Brain microvascular endothelial cell (primary cell): ENCODE data around the gene TRPV2.
A peak's percentile ranks its signal among the peaks of the same experiment; 100 is the strongest.

Source experiments
- DNase-seq: peaks from one replicate; pipeline ENCODE4 v3.0.0-alpha.2; 2020
- H3K27ac ChIP-seq: fragments of 250-450 bp; sonication (Bioruptor Pico); 2 replicates; pipeline ENCODE4 v1.5.1; 2020; ENCODE audit warnings: mild to moderate bottlenecking, moderate library complexity
- H3K27me3 ChIP-seq: fragments of 250-450 bp; sonication (Bioruptor Pico); replicated peaks from 2 replicates; pipeline ENCODE4 v1.5.1; 2020; ENCODE audit warnings: mild to moderate bottlenecking
- H3K36me3 ChIP-seq: fragments of 250-450 bp; sonication (Bioruptor Pico); replicated peaks from 2 replicates; pipeline ENCODE4 v1.5.1; 2020; ENCODE audit warnings: mild to moderate bottlenecking
- H3K4me3 ChIP-seq: 2 replicates; pipeline ENCODE4 v1.5.1; 2011; ENCODE audit warnings: low read depth, mild to moderate bottlenecking, control low read depth, low read length, moderate library complexity
- CTCF ChIP-seq: IDR thresholded peaks from 2 replicates; pipeline ENCODE4 v1.5.1; 2011; ENCODE audit warnings: low read depth, mild to moderate bottlenecking, moderate library complexity, low read length, control low read depth, inconsistent platforms; ENCODE audit errors: missing control alignments
- in situ Hi-C: cut with HindIII; loops from 2 replicates; pipeline ENCODE4 v1.10.0; 2017; ENCODE audit warnings: low sequenced_read_pairs, low pct_ligation_motif_present

Gene TRPV2

DNA sequence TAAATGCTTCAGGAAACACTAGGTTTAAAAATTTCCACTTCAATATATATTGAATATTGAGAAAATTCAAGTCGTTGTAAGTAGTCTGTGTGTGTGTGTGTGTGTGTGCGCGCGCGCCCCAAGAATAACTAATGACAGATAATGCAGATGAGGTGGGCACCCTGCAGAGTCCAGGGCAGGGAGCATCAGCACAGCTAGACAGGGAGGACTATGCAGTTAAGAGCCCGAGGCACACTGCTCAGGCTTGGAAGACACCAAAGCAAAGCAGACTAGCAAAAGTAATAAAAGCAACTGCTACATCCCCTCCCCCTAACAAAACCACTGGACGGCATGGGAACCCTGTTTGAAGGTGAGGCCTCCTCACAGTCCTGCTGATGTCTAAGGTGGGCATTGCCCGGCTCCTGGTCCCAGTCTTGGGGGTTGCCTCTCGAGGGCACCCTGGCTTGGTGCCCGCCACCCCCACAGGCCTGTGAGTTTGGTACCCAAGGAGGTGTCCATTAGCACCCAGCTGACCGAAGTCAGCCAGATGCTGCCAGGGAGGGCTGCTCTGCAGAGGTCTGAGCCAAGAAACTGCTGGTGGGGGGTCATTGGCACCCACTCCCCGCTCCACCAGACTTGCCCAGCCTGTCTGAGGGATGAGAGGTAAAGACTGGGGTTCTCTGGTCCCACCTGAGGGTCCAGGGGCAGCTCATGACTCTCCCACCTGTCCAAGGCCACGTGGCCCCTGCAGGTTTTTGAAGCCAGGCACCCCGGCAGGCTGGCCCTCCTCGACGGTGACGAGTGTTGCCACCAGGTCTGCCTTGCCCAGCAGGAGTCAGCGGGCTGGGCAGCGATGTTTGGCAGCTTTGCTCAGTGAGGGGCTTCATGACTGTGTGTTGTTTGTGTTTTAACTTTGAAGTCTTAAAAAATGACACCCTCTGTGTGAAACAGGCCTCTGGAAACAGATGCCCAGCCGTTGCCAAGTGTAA is 58.0 kb downstream of the TRPV2 start:
- Histone ChIP-seq H3K27me3 (no peaks in the 10 kb centered on the region), H3K36me3 (no peaks in the 10 kb centered on the region), H3K27ac (no peak overlapping the region), H3K4me3 (no peak overlapping the region)
- TF ChIP-seq CTCF, result no peak
- no peak for DNase-seq
- in situ Hi-C loops, result no loop called here

DNA sequence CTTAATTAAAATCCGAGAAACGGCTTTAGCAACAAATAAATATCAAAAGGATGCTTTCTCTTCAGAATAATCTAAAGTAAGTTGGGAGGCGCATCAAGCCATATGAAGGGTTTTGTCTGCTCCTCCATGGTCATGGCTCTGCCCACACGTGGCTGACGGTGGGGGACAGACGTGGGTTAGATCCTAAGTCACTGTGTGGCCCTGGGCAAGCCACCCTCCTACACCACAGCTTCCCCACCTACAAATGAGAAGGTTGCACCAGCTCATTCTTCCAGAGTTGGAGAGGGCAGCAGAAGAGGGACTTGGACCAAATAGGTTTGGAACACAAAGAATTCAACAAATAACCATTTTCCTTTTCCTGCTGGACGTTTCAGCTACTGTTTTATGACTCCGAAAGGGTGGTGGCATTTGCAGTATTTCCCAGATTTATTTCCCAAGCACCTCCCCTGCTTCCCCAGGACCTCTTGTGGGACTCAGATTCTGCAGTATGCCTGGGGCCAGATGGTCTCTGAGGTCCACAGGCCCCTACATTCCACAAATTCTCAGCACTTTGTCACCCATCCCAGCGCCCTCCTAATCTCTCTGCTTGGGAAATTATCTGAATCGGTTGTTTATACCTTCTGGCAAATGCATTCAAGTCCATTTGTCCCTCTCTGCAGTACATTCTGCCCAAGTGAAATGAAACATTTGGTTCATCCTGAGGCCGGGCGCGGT is 58.8 kb downstream of the TRPV2 start:
- Histone ChIP-seq H3K27me3 (no peaks in the 10 kb centered on the region), H3K4me3 (no peak overlapping the region), H3K36me3 (no peaks in the 10 kb centered on the region), H3K27ac (no peak overlapping the region)
- in situ Hi-C loops, result no loop called here
- no peak for DNase-seq
- no peak for TF ChIP-seq CTCF

DNA sequence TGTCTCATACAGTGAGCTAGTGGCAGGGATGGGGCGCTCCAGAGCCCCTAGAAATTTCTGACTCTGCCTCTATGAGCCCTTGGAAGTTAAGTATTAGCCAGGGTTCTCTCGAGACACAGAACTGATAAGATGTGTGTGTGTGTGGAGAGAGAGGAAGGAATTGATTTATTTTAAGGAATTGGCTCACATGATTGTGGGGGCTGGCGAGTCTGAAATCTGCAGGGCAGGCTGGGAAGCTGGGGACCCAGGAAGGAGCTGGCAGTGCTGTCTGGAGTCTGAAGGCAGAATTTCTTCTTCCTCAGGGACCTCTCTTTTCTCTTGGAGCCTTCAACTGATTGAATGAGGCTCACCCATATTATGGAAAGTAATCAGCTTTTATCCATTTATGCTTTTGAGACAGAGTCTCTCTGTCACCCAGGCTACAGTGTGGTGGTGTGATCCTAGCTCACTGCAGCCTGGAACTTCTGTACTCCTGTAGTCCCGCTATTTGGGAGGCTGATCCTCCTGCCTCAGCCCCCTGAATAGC is 59.9 kb downstream of the TRPV2 start:
- in situ Hi-C loops, result no loop called here
- no peak for TF ChIP-seq CTCF
- DNase-seq, result no peak

GRCh38 chr17:16477255-16477654 is 61.9 kb downstream of the TRPV2 start:
- no peak for TF ChIP-seq CTCF
- Histone ChIP-seq H3K27me3 (no peaks in the 10 kb centered on the region), H3K27ac (peak overlapping the region; percentile 20), H3K4me3 (no peak overlapping the region), H3K36me3 (no peaks in the 10 kb centered on the region)
- in situ Hi-C loops, result no loop called here
- peak; percentile 72 for DNase-seq

More for the DNA sequence above, 59.9 kb downstream of the TRPV2 start:
- Histone ChIP-seq H3K27me3 (no peaks in the 10 kb centered on the region), H3K4me3 (no peak overlapping the region), H3K27ac (no peak overlapping the region), H3K36me3 (no peaks in the 10 kb centered on the region)

GRCh38 chr17:16477666-16478065 is 62.3 kb downstream of the TRPV2 start:
- no peak for DNase-seq
- Histone ChIP-seq H3K36me3 (no peaks in the 10 kb centered on the region), H3K4me3 (no peak overlapping the region), H3K27me3 (no peaks in the 10 kb centered on the region), H3K27ac (peak overlapping the region; percentile 20)
- no peak for TF ChIP-seq CTCF
- in situ Hi-C loops, result no loop called here
